Lung (tissue), 12 donors: ENCODE measurements around the gene TMCO6. TPM values are rescaled to one million over a fixed set of nuclear protein-coding genes. Genes with fewer than 3 reads are reported as not detected.
A peak's percentile ranks its signal among the peaks of the same experiment; 100 is the strongest.

ENCODE experiments used
- ATAC-seq: fragments of 200-7000 bp; cut with Tn5 transposase; one replicate; pipeline ENCODE4 v1.9.1; 2020; ENCODE audit warnings: moderate number of reproducible peaks; ENCODE audit not compliant: insufficient read depth, low FRiP score
- DNase-seq, 3 donors: peaks; one replicate each; pipeline ENCODE4 v3.0.0-alpha.2; 2013 to 2017
- H3K27ac ChIP-seq, 2 donors: one replicate each; pipeline ENCODE4 v1.5.1; 2013; ENCODE audit warnings: mild to moderate bottlenecking in 2 of 2, moderate library complexity in 2 of 2, control low read depth in 1 of 2, inconsistent platforms in 1 of 2, low read depth in 1 of 2, low read length in 1 of 2
- H3K27me3 ChIP-seq, 3 donors: one replicate each; pipeline ENCODE4 v1.5.1; 2013; ENCODE audit warnings: low read length in 2 of 3; ENCODE audit not compliant: control insufficient read depth in 3 of 3, insufficient read depth in 3 of 3
- H3K36me3 ChIP-seq, 4 donors: one replicate each; pipeline ENCODE4 v1.5.1; 2013; ENCODE audit warnings: low read length in 4 of 4, mild to moderate bottlenecking in 1 of 4, moderate library complexity in 1 of 4; ENCODE audit not compliant: control insufficient read depth in 4 of 4, insufficient read depth in 4 of 4
- H3K4me1 ChIP-seq, 5 donors: one replicate each; pipeline ENCODE4 v1.5.1; 2013; ENCODE audit warnings: low read length in 5 of 5, mild to moderate bottlenecking in 2 of 5, moderate library complexity in 1 of 5; ENCODE audit not compliant: control insufficient read depth in 5 of 5, insufficient read depth in 5 of 5
- H3K4me3 ChIP-seq: one replicate; pipeline ENCODE4 v1.5.1; 2013; ENCODE audit warnings: mild to moderate bottlenecking, control low read depth, moderate library complexity
- H3K9ac ChIP-seq, 2 donors: one replicate each; pipeline ENCODE4 v1.5.1; 2013; ENCODE audit warnings: low read length in 2 of 2, control low read depth in 1 of 2; ENCODE audit not compliant: insufficient read depth in 1 of 2
- H3K9me3 ChIP-seq, 4 donors: one replicate each; pipeline ENCODE4 v1.5.1; 2013; ENCODE audit warnings: low read length in 3 of 4, mild to moderate bottlenecking in 1 of 4, moderate library complexity in 1 of 4; ENCODE audit not compliant: control insufficient read depth in 4 of 4, insufficient read depth in 3 of 4
- CTCF ChIP-seq: IDR thresholded peaks from 2 replicates; pipeline ENCODE4 v1.5.1; 2012; ENCODE audit warnings: mild to moderate bottlenecking; ENCODE audit errors: control extremely low read depth, extremely low read depth
- WGBS, 2 donors: extraction: QIAGEN DNeasy Blood & Tissue Kit; methylation state at CpG; one replicate each; pipeline ENCODE4 v1.1.7; 2013; 5-methylcytosine and 5-hydroxymethylcytosine counted together
- polyA plus RNA-seq, 2 donors: library from polyadenylated mRNA; stranded (reverse); fragments of 200-250 nt; gene quantifications; one replicate each; pipeline ENCODE4 v1.2.1, GENCODE V29; 2013
- total RNA-seq, 2 donors: library from RNA; depleted of rRNA in 1 of 2; stranded (reverse); fragments of >200 nt in 1 of 2; gene quantifications; one replicate each; pipeline ENCODE4 v1.2.1, GENCODE V29; 2014 to 2021
- donor health status: control.
- donor health status: control.
- donor health status: Bipolar disorder and iron deficiency.
- donor health status: healthy.
- donor health status: DM: yes; HTN: yes; CAD: no.

Gene TMCO6
- total and polyA plus RNA-seq, 4 donors, result 9.0 to 25.8 (median 14.1) TPM

GRCh38 chr5:140631036-140631417, 8.2 kb upstream of the TMCO6 start:
- ATAC-seq, result peak; percentile 21
- no peak overlapping the region for H3K4me3 ChIP-seq
- peaks cover 0 to 30% (median 3%) of the 10 kb centered on the region in 5 donors for H3K4me1 ChIP-seq
- WGBS, 2 donors, result 20 to 53% methylated on average over 4 of the region's 4 CpGs
- TF ChIP-seq CTCF, result no peak
- no peaks in the 10 kb centered on the region for H3K9me3 ChIP-seq
- peaks cover 0 to 34% (median 19%) of the 10 kb centered on the region in 3 donors for H3K27me3 ChIP-seq
- H3K36me3 ChIP-seq, result no peaks in the 10 kb centered on the region
- no peak for DNase-seq
- H3K27ac ChIP-seq, result peak overlapping the region in 1 of 2 donors; percentile 82
- H3K9ac ChIP-seq, result peak overlapping the region in 1 of 2 donors; percentile 34

- H3K9ac ChIP-seq, result no peak overlapping the region
Observed at GRCh38 chr5:140631831-140632365, 7.4 kb upstream of the TMCO6 start.

GRCh38 chr5:140632366-140633020, 6.8 kb upstream of the TMCO6 start:
- Histone ChIP-seq H3K4me1 (peaks cover 0 to 30% (median 3%) of the 10 kb centered on the region in 5 donors), H3K36me3 (no peaks in the 10 kb centered on the region), H3K4me3 (peak overlapping the region; percentile 43), H3K27ac (peak overlapping the region in 1 of 2 donors; percentile 90), H3K9me3 (no peaks in the 10 kb centered on the region), H3K9ac (peak overlapping the region in 1 of 2 donors; percentile 55), H3K27me3 (peaks cover 0 to 34% (median 19%) of the 10 kb centered on the region in 3 donors)
- TF ChIP-seq CTCF, result no peak
- WGBS, 2 donors, result 1% methylated on average over 51 of the region's 51 CpGs
- ATAC-seq (peak; percentile 48), DNase-seq (peak; percentile 36 to 45 (median 37))

More at GRCh38 chr5:140631831-140632365, 7.4 kb upstream of the TMCO6 start:
- TF ChIP-seq CTCF, result no peak
- peak; percentile 22 for ATAC-seq
- Histone ChIP-seq H3K27ac (peak overlapping the region in 1 of 2 donors; percentile 90), H3K4me3 (peak overlapping the region; percentile 43), H3K27me3 (peaks cover 0 to 34% (median 19%) of the 10 kb centered on the region in 3 donors), H3K36me3 (no peaks in the 10 kb centered on the region), H3K4me1 (peaks cover 0 to 30% (median 3%) of the 10 kb centered on the region in 5 donors), H3K9me3 (no peaks in the 10 kb centered on the region)
- WGBS, 2 donors, result 8 to 11% methylated on average over 36 of the region's 36 CpGs
- peak in 2 of 3 donors; percentile 15 to 23 for DNase-seq
